Measurements from ENCODE around the gene TPP2. TPM values are rescaled to one million over a fixed set of nuclear protein-coding genes. Genes with fewer than 3 reads are reported as not detected.

The TPP2 gene
- total RNA-seq, 6 experiments from 2014 or later, result 18.4 to 35.3 (median 28.4) TPM

GRCh38 chr13:102586615-102587014 lies 10.2 kb upstream of the TPP2 start:
- Histone ChIP-seq H3K4me3 (no peak overlapping the region), H3K27ac (no peak overlapping the region), H3K4me1 (no peaks in the 10 kb centered on the region), H3K36me3 (no peaks in the 10 kb centered on the region), H3K9me3 (no peaks in the 10 kb centered on the region), H3K27me3 (no peaks in the 10 kb centered on the region)
- no peak for ATAC-seq
- no peak for TF ChIP-seq POLR2A (IDR thresholded peaks at IDR 0.05)
- TF ChIP-seq CTCF (IDR thresholded peaks at IDR 0.05), result no peak
- WGBS (ENCODE audit: insufficient coverage, low coverage, low lambda C conversion rate, missing lambda C conversion rate), result 86% methylated on average over 1 of the region's 3 CpGs
- no peak for DNase-seq
- intact Hi-C loops (cut with DNase I), result loop anchor here in 1 of 2 donors (10.0 kb wide), 1 partner anchor 258 kb away; the partner anchor contains the start of gene ERCC5

- Histone ChIP-seq H3K27me3 (no peaks in the 10 kb centered on the region), H3K9me3 (no peaks in the 10 kb centered on the region), H3K27ac (no peak overlapping the region), H3K4me3 (no peak overlapping the region), H3K36me3 (no peaks in the 10 kb centered on the region), H3K4me1 (peaks cover 0 to 6% (median 0%) of the 10 kb centered on the region in 4 donors)
- no peak for TF ChIP-seq CTCF (IDR thresholded peaks at IDR 0.05)
- intact Hi-C loops (cut with DNase I), result loop anchor here in 1 of 2 donors (10.0 kb wide), 1 partner anchor 257 kb away; the partner anchor contains the start of gene ERCC5
- ATAC-seq (no peak), DNase-seq (no peak)
- WGBS (ENCODE audit: insufficient coverage, low coverage, low lambda C conversion rate, missing lambda C conversion rate), result 43% methylated on average over 2 of the region's 2 CpGs
Measured at GRCh38 chr13:102587916-102588315, 8.9 kb upstream of the TPP2 start.

GRCh38 chr13:102589301-102589822 lies 7.4 kb upstream of the TPP2 start:
- Histone ChIP-seq H3K27me3 (no peaks in the 10 kb centered on the region), H3K27ac (no peak overlapping the region), H3K36me3 (no peaks in the 10 kb centered on the region), H3K4me1 (peaks cover 0 to 6% (median 0%) of the 10 kb centered on the region in 4 donors), H3K4me3 (no peak overlapping the region), H3K9me3 (no peaks in the 10 kb centered on the region)
- intact Hi-C loops (cut with DNase I), result loop anchor here in 1 of 2 donors (10.0 kb wide), 1 partner anchor 255 kb away; the partner anchor contains the start of gene ERCC5
- WGBS (ENCODE audit: insufficient coverage, low coverage, low lambda C conversion rate, missing lambda C conversion rate), result 75% methylated on average over 4 of the region's 7 CpGs
- TF ChIP-seq CTCF (IDR thresholded peaks at IDR 0.05), result no peak
- TF ChIP-seq POLR2A (IDR thresholded peaks at IDR 0.05), result no peak
- DNase-seq (no peak), ATAC-seq (no peak)

- H3K27me3 ChIP-seq, result no peaks in the 10 kb centered on the region
- H3K27ac ChIP-seq, result peak overlapping the region in 1 of 3 donors; percentile 41
- DNase-seq (peak; percentile 73 to 83 (median 75)), ATAC-seq (peak; percentile 50 to 59 (median 51))
- intact Hi-C loops (cut with DNase I), result no loop called here
- 0% methylated on average over 29 of the region's 36 CpGs for WGBS (ENCODE audit: insufficient coverage, low coverage, low lambda C conversion rate, missing lambda C conversion rate)
- H3K4me1 ChIP-seq, result peaks cover 0 to 11% (median 0%) of the 10 kb centered on the region in 4 donors
- H3K36me3 ChIP-seq, result no peaks in the 10 kb centered on the region
- TF ChIP-seq POLR2A (IDR thresholded peaks at IDR 0.05), result no peak
- TF ChIP-seq CTCF (IDR thresholded peaks at IDR 0.05), result peak; percentile 55 to 65 (median 58)
- H3K4me3 ChIP-seq, result peak overlapping the region; percentile 37 to 64 (median 48)
- H3K9me3 ChIP-seq, result no peaks in the 10 kb centered on the region
Measured at GRCh38 chr13:102591988-102592781, 4.6 kb upstream of the TPP2 start.

Measured in right lobe of liver (tissue), 6 donors.